GM19238 (cell line): Measurements from ENCODE around the gene OPRL1.

Experiments used
- DNase-seq: peaks from one replicate; pipeline ENCODE4 v3.0.0; 2011; ENCODE audit warnings: low spot score; ENCODE audit not compliant: insufficient read length

Gene OPRL1

DNA sequence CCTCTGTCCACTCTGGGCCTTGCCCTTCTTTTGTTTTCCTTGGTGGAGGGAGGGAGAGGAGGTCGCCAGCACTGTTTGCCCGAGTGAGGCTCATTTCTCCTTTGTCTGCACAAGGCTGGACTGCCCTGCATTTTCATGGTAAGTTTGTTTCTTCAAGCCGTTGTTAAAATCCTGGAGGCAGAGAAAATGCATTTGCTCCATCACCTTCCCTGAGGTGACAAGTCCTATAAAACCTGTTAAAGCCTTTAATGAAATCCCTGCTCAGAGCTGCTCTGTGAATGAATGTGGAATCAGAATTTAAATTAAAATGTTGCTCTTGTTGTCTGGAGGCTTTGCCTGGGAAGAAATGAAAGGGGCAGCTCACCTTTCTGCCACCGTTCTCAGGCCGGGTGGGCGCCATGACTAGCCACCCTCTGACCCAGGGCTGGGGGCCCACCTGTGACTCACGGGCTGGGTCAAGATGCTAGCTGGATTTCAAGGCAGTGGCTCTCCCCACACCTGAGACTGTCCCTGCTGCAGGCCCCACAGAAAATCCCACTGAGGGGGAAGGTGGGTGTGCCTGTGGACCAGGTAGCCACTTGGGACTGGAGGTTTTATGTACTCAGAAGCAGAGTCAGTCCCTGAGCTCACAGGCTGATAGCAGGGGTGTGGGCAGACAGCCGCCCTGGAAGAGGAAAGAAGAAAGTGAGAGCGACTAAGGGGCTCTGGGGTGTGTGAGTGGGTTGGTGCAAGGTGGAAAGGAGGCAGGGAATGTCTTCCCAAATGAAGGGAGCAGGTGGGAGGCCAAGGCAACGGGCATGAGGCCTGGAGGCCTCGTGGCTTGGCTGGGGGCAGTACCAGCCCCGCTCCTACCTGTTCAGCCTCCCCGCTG lies 60.4 kb downstream of the OPRL1 start:
- DNase-seq: no peak

DNA sequence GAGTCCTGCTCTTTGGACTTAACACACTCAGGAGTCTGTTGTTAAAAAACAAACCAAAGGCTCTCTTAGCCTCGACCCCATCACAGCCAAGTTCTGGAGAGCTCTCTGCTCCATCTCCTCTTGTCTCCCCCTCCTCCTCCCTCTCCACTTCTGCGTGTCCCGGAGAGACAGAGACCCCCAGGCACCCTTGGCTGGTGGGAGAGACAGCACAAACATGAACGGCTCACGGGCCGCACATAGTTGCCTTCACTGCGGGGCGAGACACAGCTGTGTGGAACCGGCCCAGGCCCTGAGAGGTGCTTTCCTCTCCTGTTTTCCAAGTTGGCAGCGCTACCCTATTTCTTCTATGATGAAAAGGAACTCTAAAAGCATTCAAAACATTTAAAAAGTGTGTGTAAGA lies 61.1 kb downstream of the OPRL1 start:
- no peak for DNase-seq

DNA sequence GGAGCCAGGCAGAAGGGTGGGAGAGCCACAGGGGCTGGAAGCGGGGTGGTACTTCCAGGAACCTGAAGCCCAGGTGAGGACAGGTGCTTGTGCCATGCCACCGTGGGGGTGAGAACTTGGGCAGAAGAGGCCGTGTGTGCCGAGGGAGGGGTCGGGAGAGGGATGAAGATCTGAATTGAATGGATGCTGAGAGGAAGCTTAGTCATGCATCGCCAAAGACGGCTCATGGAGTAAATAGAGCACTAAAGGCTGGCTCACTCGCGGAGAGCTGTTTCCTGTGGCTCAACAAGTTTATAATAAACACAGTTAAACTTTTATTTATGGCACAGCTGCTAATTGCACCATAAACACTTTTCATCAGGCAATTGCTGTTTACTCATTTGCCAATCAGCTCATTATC lies 62.7 kb downstream of the OPRL1 start:
- DNase-seq: no peak

DNA sequence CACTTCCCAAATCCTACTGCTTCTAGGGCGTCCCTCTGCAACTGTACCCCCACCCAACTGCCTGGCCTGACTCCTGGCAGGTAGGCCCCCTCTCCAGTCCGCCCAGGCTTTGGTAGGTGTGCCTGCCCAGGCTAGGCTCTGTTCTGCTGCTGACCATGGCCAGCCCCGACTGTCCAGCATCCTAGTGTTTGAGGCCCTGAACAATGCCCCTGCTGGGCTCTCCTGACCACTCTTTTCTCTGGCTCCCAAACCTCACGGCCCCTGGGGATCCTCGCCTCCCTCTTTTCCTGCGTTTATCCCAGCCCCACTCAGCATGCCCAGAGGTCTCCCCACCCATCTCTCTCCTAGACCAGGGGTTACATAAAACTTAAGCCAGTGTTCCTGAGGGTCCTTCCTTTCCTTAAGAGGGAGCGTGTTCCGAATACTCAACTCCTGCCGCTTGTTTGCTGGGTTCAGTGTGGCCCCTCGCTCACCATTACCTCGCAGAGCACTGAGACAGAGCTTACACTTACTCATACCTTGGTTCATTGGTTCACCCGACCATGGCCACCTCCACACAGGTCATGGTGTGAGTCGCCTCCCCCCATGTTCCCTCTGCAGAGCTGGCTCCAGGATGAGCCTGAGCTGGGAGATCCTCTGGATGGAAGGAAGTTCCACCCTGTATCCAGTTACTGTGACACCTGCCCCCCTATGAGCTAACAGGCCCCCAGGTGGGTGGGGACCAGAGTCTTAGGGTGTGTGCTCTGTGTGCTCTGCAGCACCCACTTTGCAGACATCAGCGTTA lies 63.3 kb downstream of the OPRL1 start:
- no peak for DNase-seq

DNA sequence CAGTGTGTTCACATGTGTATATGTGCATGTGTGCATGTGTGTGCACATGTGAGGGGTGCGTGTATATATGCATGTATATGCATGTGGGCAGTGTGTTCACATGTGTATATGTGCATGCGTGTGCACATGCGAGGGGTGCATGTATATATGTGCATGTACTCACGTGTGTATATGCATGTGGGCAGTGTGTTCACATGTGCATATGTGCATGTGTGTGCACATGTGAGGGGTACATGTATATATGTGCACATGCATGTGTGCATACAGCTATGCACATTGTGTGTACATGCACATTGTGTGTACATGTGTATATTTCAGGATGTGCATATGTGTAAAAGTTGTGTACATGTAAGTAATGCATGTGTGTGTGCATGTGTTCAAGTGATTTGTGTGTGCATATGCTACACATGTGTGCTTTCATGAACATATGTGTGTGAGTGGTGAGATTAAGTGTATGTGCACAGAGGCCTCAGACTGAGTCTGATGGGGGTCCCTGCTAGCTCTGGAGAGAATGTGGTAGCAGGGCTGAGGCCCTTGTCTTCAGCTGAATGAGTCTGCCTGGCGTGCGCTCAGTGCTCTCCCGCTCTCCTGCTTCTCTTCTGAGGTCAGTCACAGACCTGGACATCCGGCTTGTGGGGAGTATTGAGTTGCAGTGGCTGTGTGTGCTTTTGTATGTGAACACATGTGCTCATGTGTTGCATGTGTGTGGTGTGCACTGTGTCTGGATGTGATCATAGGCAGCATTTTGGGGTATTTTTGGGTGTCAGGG lies 64.4 kb downstream of the OPRL1 start:
- no peak for DNase-seq

DNA sequence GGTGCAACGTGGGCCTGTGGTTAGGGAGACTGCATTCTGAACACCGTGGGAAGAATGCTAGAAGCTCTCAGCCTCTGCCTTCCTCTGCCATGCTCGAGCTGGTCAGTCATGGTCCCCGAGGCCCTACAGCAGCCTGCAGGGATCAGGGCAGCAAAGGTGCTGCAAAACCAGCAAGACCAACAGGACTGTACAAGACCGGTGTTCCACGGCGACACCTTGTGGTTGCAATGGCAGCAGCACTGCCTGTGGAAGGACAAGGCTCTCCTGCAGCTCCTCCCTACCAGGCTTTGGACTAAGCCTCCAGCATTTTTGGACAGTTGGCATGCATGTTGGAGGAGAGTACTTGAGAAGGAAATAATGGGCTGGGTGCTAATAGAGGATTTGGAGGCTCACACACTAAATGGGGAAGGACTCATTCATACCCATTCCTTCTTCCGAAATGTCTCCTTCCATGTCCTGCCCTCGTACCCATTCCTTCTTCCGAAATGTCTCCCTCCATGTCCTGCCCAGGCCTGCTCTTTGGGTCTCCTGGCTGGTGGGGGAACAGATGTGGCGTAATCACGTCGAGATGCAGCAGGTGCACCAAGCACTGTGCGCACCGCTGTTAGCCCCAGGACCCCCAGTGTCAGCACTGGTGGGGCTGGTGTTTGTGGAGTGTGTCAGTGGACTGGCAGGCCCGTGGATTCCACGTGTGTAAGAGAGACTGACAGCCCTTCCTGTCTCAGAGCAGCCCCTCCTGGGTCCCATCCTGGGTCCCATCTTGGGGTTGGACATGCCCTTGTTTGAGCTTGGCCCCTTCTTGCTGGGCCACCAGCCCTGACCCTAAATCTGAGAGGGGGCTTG lies 65.8 kb downstream of the OPRL1 start:
- DNase-seq: no peak

- DNase-seq: no peak
Observed at GRCh38 chr20:64146301-64146935, 66.5 kb downstream of the OPRL1 start.

GRCh38 chr20:64146936-64147477 lies 67.1 kb downstream of the OPRL1 start:
- no peak for DNase-seq

- DNase-seq: no peak
Observed at GRCh38 chr20:64148581-64148980, 68.7 kb downstream of the OPRL1 start.

DNA sequence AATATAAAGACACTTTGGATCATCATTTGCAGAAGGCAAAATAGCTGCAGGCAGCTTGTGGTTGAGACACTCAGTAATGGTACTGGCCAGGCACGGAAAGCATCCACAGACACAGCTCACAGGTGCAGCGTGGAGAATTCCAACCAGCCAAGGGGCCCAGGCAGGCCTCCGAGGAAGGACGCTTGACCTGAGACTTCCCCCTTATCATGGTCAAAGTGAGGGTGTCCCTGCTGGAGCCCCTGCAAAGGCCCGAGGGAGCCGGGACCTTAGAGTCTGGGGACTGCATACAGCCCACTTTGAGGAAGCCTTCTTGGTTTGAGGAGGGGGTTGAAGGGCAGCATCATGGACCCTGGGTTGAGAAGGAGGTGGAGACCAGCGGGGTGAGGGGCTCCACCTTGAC lies 69.3 kb downstream of the OPRL1 start:
- DNase-seq: no peak

DNA sequence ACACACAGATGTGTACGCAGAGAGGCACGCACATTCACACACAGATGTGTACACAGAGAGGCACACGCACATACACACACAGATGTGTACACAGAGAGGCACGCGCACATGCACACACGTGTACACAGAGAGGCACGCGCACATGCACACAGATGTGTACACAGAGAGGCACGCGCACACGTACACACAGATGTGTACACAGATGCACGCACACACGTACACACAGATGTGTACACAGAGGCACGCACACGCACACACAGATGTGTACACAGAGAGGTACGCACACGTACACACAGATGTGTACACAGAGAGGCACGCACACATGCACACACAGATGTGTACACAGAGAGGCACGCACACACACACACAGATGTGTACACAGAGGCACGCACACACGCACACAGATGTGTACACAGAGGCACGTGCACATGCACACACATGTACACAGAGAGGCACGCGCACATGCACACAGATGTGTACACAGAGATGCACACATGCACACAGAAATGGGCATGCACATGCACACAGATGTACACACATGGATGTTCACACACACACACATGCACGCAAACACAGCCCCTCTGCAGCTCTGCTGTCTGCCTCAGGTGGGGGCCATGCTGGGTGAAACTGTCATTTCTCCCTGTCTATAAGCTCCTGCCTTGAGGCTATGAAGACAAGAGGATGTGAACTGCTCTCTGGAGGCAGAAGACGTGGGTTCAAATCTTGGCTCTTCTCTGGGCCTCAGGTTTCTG lies 70.1 kb downstream of the OPRL1 start:
- no peak for DNase-seq
